Thyroid gland (tissue), 4 donors: Measurements from ENCODE around the gene PTP4A1. TPM values are rescaled to one million over a fixed set of nuclear protein-coding genes. Genes with fewer than 3 reads are reported as not detected.

Source experiments
- DNase-seq, 2 donors: peaks; one replicate each; pipeline ENCODE4 v3.0.0-alpha.2; 2019
- H3K27ac ChIP-seq, 3 donors: fragments of 200-600 bp; sonication (generic); 1 replicate in 2 of 3; 2 replicates in 1 of 3; pipeline ENCODE4 v1.5.1; 2016 to 2019; ENCODE audit warnings: mild to moderate bottlenecking in 1 of 3, moderate library complexity in 1 of 3
- H3K27me3 ChIP-seq: fragments of 200-600 bp; sonication (generic); one replicate; pipeline ENCODE4 v1.5.1; 2019
- H3K36me3 ChIP-seq, 2 donors: fragments of 200-600 bp; sonication (generic); one replicate each; pipeline ENCODE4 v1.5.1; 2016 to 2019
- H3K4me1 ChIP-seq, 2 donors: fragments of 200-600 bp; sonication (generic); one replicate each; pipeline ENCODE4 v1.5.1; 2017 to 2019
- H3K4me3 ChIP-seq, 3 donors: fragments of 200-600 bp; sonication (generic); replicated peaks in 1 of 3; 1 replicate in 2 of 3; 2 replicates in 1 of 3; pipeline ENCODE4 v1.5.1; 2016; ENCODE audit warnings: mild to moderate bottlenecking in 1 of 3
- H3K9me3 ChIP-seq: fragments of 200-600 bp; sonication (generic); one replicate; pipeline ENCODE4 v1.5.1; 2017
- POLR2A ChIP-seq, 2 donors: fragments of 450-650 bp; IDR thresholded peaks; one replicate each; pipeline ENCODE4 v1.6.1; 2017; ENCODE audit warnings: antibody characterized with exemption in 2 of 2, mild to moderate bottlenecking in 2 of 2, moderate library complexity in 1 of 2
- WGBS, 2 donors: methylation state at CpG; one replicate each; pipeline ENCODE4 v1.1.5; 2017; 5-methylcytosine and 5-hydroxymethylcytosine counted together
- intact Hi-C: fragments of 100-400 bp; cut with DNase I; formaldehyde crosslinking; loops from one replicate; pipeline ENCODE4 v1.15.1; 2023
- total RNA-seq, 4 donors: library from RNA; depleted of rRNA; stranded (reverse); fragments of >200 nt; gene quantifications; one replicate each; pipeline ENCODE4 v1.2.3, GENCODE V29; 2016
- TF ChIP-seq, protein P1 (sequence below), 6 experiments: fragments of 200-600 bp in 3 of 6; fragments of 450-650 bp in 3 of 6; sonication (generic) in 3 of 6; IDR thresholded peaks; one replicate each; pipeline ENCODE4 v1.5.1; 2016 to 2019; ENCODE audit warnings: antibody characterized with exemption in 6 of 6, mild to moderate bottlenecking in 2 of 6, inconsistent platforms in 1 of 6, moderate library complexity in 1 of 6

PTP4A1 gene
- total RNA-seq, 4 donors from 2014 or later: 28.3 to 56.8 (median 33.2) TPM

- TF ChIP-seq, protein P1, sequence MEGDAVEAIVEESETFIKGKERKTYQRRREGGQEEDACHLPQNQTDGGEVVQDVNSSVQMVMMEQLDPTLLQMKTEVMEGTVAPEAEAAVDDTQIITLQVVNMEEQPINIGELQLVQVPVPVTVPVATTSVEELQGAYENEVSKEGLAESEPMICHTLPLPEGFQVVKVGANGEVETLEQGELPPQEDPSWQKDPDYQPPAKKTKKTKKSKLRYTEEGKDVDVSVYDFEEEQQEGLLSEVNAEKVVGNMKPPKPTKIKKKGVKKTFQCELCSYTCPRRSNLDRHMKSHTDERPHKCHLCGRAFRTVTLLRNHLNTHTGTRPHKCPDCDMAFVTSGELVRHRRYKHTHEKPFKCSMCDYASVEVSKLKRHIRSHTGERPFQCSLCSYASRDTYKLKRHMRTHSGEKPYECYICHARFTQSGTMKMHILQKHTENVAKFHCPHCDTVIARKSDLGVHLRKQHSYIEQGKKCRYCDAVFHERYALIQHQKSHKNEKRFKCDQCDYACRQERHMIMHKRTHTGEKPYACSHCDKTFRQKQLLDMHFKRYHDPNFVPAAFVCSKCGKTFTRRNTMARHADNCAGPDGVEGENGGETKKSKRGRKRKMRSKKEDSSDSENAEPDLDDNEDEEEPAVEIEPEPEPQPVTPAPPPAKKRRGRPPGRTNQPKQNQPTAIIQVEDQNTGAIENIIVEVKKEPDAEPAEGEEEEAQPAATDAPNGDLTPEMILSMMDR (IDR thresholded peaks at IDR 0.05): no peak
- TF ChIP-seq POLR2A (IDR thresholded peaks at IDR 0.05): no peak
- Histone ChIP-seq H3K36me3 (peaks cover 0 to 2% of the 10 kb centered on the region in 2 donors), H3K27ac (peak overlapping the region; percentile 79 to 100 (median 100)), H3K4me1 (peaks cover 12 to 17% of the 10 kb centered on the region in 2 donors), H3K27me3 (no peaks in the 10 kb centered on the region), H3K9me3 (no peaks in the 10 kb centered on the region), H3K4me3 (peak overlapping the region in 2 of 3 donors; percentile 6 to 82)
- WGBS, 2 donors: 34 to 41% methylated on average over 20 of the region's 20 CpGs
- DNase-seq: peak; percentile 49 to 58
- intact Hi-C loops: no loop called here
Measured at GRCh38 chr6:63571361-63572043, 778 bp upstream of the PTP4A1 start.

DNA sequence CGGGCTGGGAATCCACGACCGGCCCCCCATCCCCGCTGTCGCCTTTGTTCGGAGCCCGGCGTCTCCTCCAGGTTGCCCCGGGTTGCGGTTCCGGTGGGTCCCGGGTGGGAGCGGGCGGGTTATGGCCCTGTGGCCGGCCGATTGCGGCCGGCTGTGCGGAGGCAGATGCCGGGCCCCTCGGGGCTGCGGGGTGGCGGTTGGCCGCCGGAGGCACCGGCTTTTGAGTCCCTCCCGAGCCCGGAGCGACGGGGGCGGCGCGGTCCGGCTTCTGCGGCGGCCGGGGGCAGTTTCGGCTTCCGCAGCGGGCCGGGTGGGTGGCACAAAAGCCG, 431 bp downstream of the PTP4A1 start:
- Histone ChIP-seq H3K27ac (peak overlapping the region; percentile 99 to 100 (median 100)), H3K4me3 (peak overlapping the region; percentile 82 to 95 (median 83)), H3K36me3 (peaks cover 8 to 13% of the 10 kb centered on the region in 2 donors), H3K4me1 (peaks cover 8 to 11% of the 10 kb centered on the region in 2 donors), H3K27me3 (no peaks in the 10 kb centered on the region), H3K9me3 (no peaks in the 10 kb centered on the region)
- intact Hi-C loops: no loop called here
- TF ChIP-seq POLR2A (IDR thresholded peaks at IDR 0.05): no peak
- TF ChIP-seq, protein P1 (IDR thresholded peaks at IDR 0.05): no peak
- 0 to 2% methylated on average over 11 to 25 of the region's 42 CpGs for WGBS, 2 donors
- DNase-seq: no peak

GRCh38 chr6:63573076-63573898, 1.0 kb downstream of the PTP4A1 start:
- H3K36me3 ChIP-seq: peaks cover 8 to 14% of the 10 kb centered on the region in 2 donors
- peak overlapping the region; percentile 99 to 100 (median 100) for H3K27ac ChIP-seq
- peak; percentile 95 to 96 for DNase-seq
- no peaks in the 10 kb centered on the region for H3K9me3 ChIP-seq
- no peaks in the 10 kb centered on the region for H3K27me3 ChIP-seq
- peaks cover 4 to 5% of the 10 kb centered on the region in 2 donors for H3K4me1 ChIP-seq
- peak; percentile 84 to 99 for TF ChIP-seq POLR2A (IDR thresholded peaks at IDR 0.05)
- TF ChIP-seq, protein P1 (IDR thresholded peaks at IDR 0.05): peak in 2 of 6 experiments; percentile 31 to 38
- WGBS, 2 donors: 0% methylated on average over 26 to 35 of the region's 86 CpGs
- H3K4me3 ChIP-seq: peak overlapping the region; percentile 82 to 95 (median 83)
- intact Hi-C loops: no loop called here

GRCh38 chr6:63573899-63574553, 1.7 kb downstream of the PTP4A1 start:
- Histone ChIP-seq H3K36me3 (peaks cover 13 to 20% of the 10 kb centered on the region in 2 donors), H3K27ac (peak overlapping the region; percentile 99 to 100 (median 100)), H3K4me1 (peaks cover 0 to 4% of the 10 kb centered on the region in 2 donors), H3K27me3 (no peaks in the 10 kb centered on the region), H3K9me3 (no peaks in the 10 kb centered on the region), H3K4me3 (peak overlapping the region; percentile 82 to 95 (median 83))
- WGBS, 2 donors: 14 to 16% methylated on average over 10 of the region's 10 CpGs
- DNase-seq: peak; percentile 10 to 38
- intact Hi-C loops: no loop called here
- no peak for TF ChIP-seq POLR2A (IDR thresholded peaks at IDR 0.05)
- TF ChIP-seq, protein P1 (IDR thresholded peaks at IDR 0.05): peak in 5 of 6 experiments; percentile 23 to 49 (median 46)
